K562 (cell line): Measurements from ENCODE around the gene SELENOI. TPM values are rescaled to one million over a fixed set of nuclear protein-coding genes. Genes with fewer than 3 reads are reported as not detected.

Experiments
- ATAC-seq: fragments of 200-7000 bp; cut with Tn5 transposase; 3 replicates; pipeline ENCODE4 v1.9.1; 2020; ENCODE audit warnings: moderate library complexity
- BruUV-seq: library from RNA; stranded (reverse); fragments of 400-500 nt; replicated peaks from 2 replicates; lab custom pipeline; 2021; lab: Mats Ljungman, UMichigan
- CTCF ChIA-PET: fragments of 300-600 bp; formaldehyde crosslinking; extraction: SDS; loops from one replicate; lab custom pipeline; 2021; ENCODE audit warnings: low intra/inter-chr PET ratio; lab: Yijun Ruan, JAX
- POLR2A ChIA-PET: fragments of 300-600, 350-650 bp; sonication (Branson Sonifier 250); formaldehyde crosslinking; extraction: SDS; loops from one replicate; lab custom pipeline; 2021; ENCODE audit warnings: antibody characterized with exemption, inconsistent platforms; lab: Yijun Ruan, JAX
- DNase-seq, 4 experiments: peaks; one replicate each; pipeline versions ENCODE4 v3.0.0 to v3.0.0-alpha.2; 2011 to 2018; ENCODE audit warnings: low spot score in 3 of 4, mixed read lengths in 3 of 4; ENCODE audit errors: extremely low read depth in 1 of 4
- FAIRE-seq: peaks from 2 replicates; lab custom pipeline; 2011; peaks lifted over from hg19 to GRCh38; lab: Jason Lieb, UNC
- H2AFZ ChIP-seq: 2 replicates; pipeline ENCODE4 v1.6.0; 2011; ENCODE audit warnings: low read depth, low read length, control low read depth, inconsistent platforms
- H3K27ac ChIP-seq: fragments of 200-600 bp; 3 replicates; pipeline ENCODE4 v1.8.0; 2011; ENCODE audit warnings: low read depth, mild to moderate bottlenecking, control low read depth, inconsistent platforms, low read length, moderate library complexity, mixed read lengths; ENCODE audit errors: extremely low read depth
- H3K27me3 ChIP-seq, 2 experiments: fragments of 300-600 bp in 1 of 2; 2 replicates in 1 of 2; 3 replicates in 1 of 2; pipeline versions ENCODE4 v1.6.0 to v1.8.0; 2011; ENCODE audit warnings: inconsistent platforms in 2 of 2, low read length in 2 of 2, mild to moderate bottlenecking in 1 of 2, mixed read lengths in 1 of 2, moderate library complexity in 1 of 2; ENCODE audit not compliant: control insufficient read depth in 2 of 2, insufficient read depth in 2 of 2
- H3K36me3 ChIP-seq: fragments of 300-600 bp; 3 replicates; pipeline ENCODE4 v1.8.0; 2011; ENCODE audit warnings: mild to moderate bottlenecking, low read length, inconsistent platforms; ENCODE audit not compliant: control insufficient read depth, insufficient read depth
- H3K4me1 ChIP-seq, 2 experiments: fragments of 200-600 bp in 1 of 2; replicated peaks in 1 of 2; 2 replicates in 1 of 2; 3 replicates in 1 of 2; pipeline versions ENCODE4 v1.5.1 to v1.8.0; 2011; ENCODE audit warnings: inconsistent platforms in 2 of 2, low read length in 2 of 2, mild to moderate bottlenecking in 1 of 2, mixed read lengths in 1 of 2, moderate library complexity in 1 of 2; ENCODE audit not compliant: control insufficient read depth in 2 of 2, insufficient read depth in 2 of 2
- H3K4me2 ChIP-seq: 2 replicates; pipeline ENCODE4 v1.6.1; 2011; ENCODE audit warnings: low read length, control low read depth, inconsistent platforms, mixed read lengths; ENCODE audit not compliant: insufficient read depth
- H3K4me3 ChIP-seq: fragments of 200-600 bp; sonication (generic), shearing (Covaris generic); 2 replicates; pipeline ENCODE4 v1.5.1; 2016; ENCODE audit warnings: control low read depth, inconsistent platforms
- H3K79me2 ChIP-seq: fragments of 200-600 bp; 3 replicates; pipeline ENCODE4 v1.8.0; 2011; ENCODE audit warnings: low read length, inconsistent platforms; ENCODE audit not compliant: control insufficient read depth, insufficient read depth
- H3K9ac ChIP-seq, 2 experiments: 2 replicates each; pipeline versions ENCODE4 v1.6.0 to v1.6.1; 2011; ENCODE audit warnings: low read depth in 2 of 2, low read length in 2 of 2, control low read depth in 1 of 2, inconsistent platforms in 1 of 2, mild to moderate bottlenecking in 1 of 2, mixed read lengths in 1 of 2; ENCODE audit not compliant: insufficient read depth in 1 of 2
- H3K9me1 ChIP-seq: one replicate; pipeline ENCODE4 v1.6.0; 2011; ENCODE audit warnings: inconsistent platforms, mild to moderate bottlenecking, low read length, moderate library complexity; ENCODE audit not compliant: control insufficient read depth, insufficient read depth
- H3K9me3 ChIP-seq: replicated peaks from 2 replicates; pipeline ENCODE4 v1.5.1; 2011; ENCODE audit warnings: low read depth, low read length, inconsistent platforms; ENCODE audit not compliant: control insufficient read depth, insufficient read depth
- H4K20me1 ChIP-seq: replicated peaks from 2 replicates; pipeline ENCODE4 v1.6.1; 2011; ENCODE audit warnings: low read length, inconsistent platforms, mixed read lengths; ENCODE audit not compliant: control insufficient read depth, insufficient read depth
- CEBPG ChIP-seq, 3 experiments: fragments of 200-800 bp in 1 of 3; sonication (Bioruptor generic) in 1 of 3; sonication (generic) in 1 of 3; formaldehyde crosslinking in 1 of 3; IDR thresholded peaks in 2 of 3; conservative IDR thresholded peaks in 1 of 3; 2 replicates each; pipeline versions ENCODE4 v1.6.1 to v1.8.0; 2016 to 2022; ENCODE audit warnings: missing compliant biosample characterization in 2 of 3, missing genetic modification characterization in 2 of 3, mild to moderate bottlenecking in 1 of 3, missing genetic modification reagents in 1 of 3
- EGR1 ChIP-seq: fragments of 450-650 bp; conservative IDR thresholded peaks from 2 replicates; pipeline ENCODE4 v1.6.1; 2017; ENCODE audit warnings: mild to moderate bottlenecking
- NCOR1 ChIP-seq: fragments of 450-650 bp; IDR thresholded peaks from 2 replicates; pipeline ENCODE4 v1.6.1; 2016; ENCODE audit warnings: mild to moderate bottlenecking, moderate library complexity
- TCF7L2 ChIP-seq: fragments of 150-350 bp; IDR thresholded peaks from 2 replicates; pipeline ENCODE4 v1.6.1; 2016; ENCODE audit warnings: low read depth, mild to moderate bottlenecking, low read length, moderate library complexity
- WGBS: fragments of 100-300 bp; shearing (Covaris generic); methylation state at CpG from one replicate; pipeline ENCODE4 v1.1.6; 2016; ENCODE audit warnings: low coverage, mixed read lengths; ENCODE audit not compliant: insufficient coverage; ENCODE audit errors: missing lambda C conversion rate; 5-methylcytosine and 5-hydroxymethylcytosine counted together
- in situ Hi-C: fragments of 300-500 bp; cut with MboI; formaldehyde crosslinking; loops from 4 replicates; pipeline ENCODE4 v1.15.0; 2018; ENCODE audit warnings: inconsistent platforms, mixed read lengths
- intact Hi-C: fragments of 100-400 bp; cut with micrococcal nuclease; formaldehyde crosslinking; loops from 2 replicates; pipeline ENCODE4 v1.14.2; 2022
- polyA plus RNA-seq, 8 experiments: library from polyadenylated mRNA; depleted of rRNA in 4 of 8; stranded (reverse) in 5 of 8; unstranded in 3 of 8; fragments of >200 nt; fragmentation: Nextera tagmentation in 2 of 8; fragmentation: Illumina TruSeq in 1 of 8; extraction: Ambion mirVana in 2 of 8; extraction: Trizol in 1 of 8; gene quantifications; 2 replicates each; pipeline versions ENCODE4 v1.2.1 to v1.2.3, GENCODE V29; 2011 to 2014; ENCODE audit warnings: inconsistent platforms in 1 of 8, missing spikeins in 1 of 8
- total RNA-seq, 7 experiments: library from RNA; depleted of rRNA in 6 of 7; stranded (reverse); fragments of >200 nt in 6 of 7; fragmentation: Illumina TruSeq in 2 of 7; extraction: Trizol in 2 of 7; gene quantifications; 2 replicates each; pipeline versions ENCODE4 v1.2.1 to v1.2.3, GENCODE V29; 2011 to 2021; ENCODE audit warnings: low replicate concordance in 1 of 7

SELENOI gene
- total and polyA plus RNA-seq, 9 of the 15 experiments (the other 6 are each of a cell fraction or from before 2014, with no cell fraction given) = 9.6 to 46.9 (median 24.4) TPM

DNA sequence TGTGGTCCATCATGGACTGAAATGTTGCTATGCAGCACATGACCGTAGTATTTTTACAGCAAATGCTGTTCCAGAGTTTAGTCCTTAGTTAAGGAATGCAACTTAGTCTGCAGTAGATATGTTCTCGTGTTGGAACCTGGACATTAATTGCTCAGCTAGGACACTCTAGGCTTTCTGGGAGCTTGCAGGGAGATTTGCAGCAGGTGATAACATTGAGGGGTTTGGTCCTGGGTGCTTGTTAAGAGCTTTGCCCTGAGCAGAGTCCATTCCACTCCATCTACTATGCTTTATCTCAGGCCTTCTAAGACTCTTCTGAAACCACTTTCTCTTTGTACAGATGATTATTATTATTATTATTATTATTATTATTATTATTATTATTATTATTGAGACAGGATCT lies 82.9 kb downstream of the SELENOI start:
- no peak for DNase-seq
- Histone ChIP-seq H3K79me2 (no peaks in the 10 kb centered on the region), H3K9ac (no peak overlapping the region), H3K36me3 (no peaks in the 10 kb centered on the region), H3K4me3 (no peak overlapping the region), H4K20me1 (no peaks in the 10 kb centered on the region), H3K27me3 (0 out of 5 replicates have a peak, but pooled peaks cover 0 to 4% of the 10 kb centered on the region in 2 experiments), H2AFZ (0 out of 2 replicates have a peak overlapping the region, but pooled peaks have one; percentile 15), H3K4me2 (no peak overlapping the region), H3K4me1 (no peaks in the 10 kb centered on the region; a peak in 1 of 5 replicates), H3K27ac (no peak overlapping the region), H3K9me3 (no peaks in the 10 kb centered on the region; the same call in 1 of the 2 replicates), H3K9me1 (no peaks in the 10 kb centered on the region)
- no peak for TF ChIP-seq NCOR1
- no peak for TF ChIP-seq CEBPG (CRISPR knock-in tag; IDR thresholded peaks at IDR 0.05)
- no peak for TF ChIP-seq CEBPG (tag; conservative IDR thresholded peaks at IDR 0.05 in 1 of 2, IDR thresholded peaks at IDR 0.05 in 1 of 2)
- TF ChIP-seq TCF7L2 = no peak
- TF ChIP-seq EGR1 = no peak
- ATAC-seq = no peak
- POLR2A ChIA-PET = no interaction called here
- 51% methylated on average over 2 of the region's 2 CpGs for WGBS
- no peak for FAIRE-seq
- CTCF ChIA-PET = no interaction called here
- intact Hi-C loops = no loop called here
- no TSS peak for BruUV-seq
- in situ Hi-C loops = no loop called here
